Amygdala (tissue), 56 donors: Measurements from ENCODE around the gene GTF3C2.
A peak's percentile ranks its signal among the peaks of the same experiment; 100 is the strongest.

Source experiments
- DNase-seq, 56 donors: peaks; one replicate each; lab custom pipeline; 2025; lab: John Stamatoyannopoulos, UW

The GTF3C2 gene

DNA sequence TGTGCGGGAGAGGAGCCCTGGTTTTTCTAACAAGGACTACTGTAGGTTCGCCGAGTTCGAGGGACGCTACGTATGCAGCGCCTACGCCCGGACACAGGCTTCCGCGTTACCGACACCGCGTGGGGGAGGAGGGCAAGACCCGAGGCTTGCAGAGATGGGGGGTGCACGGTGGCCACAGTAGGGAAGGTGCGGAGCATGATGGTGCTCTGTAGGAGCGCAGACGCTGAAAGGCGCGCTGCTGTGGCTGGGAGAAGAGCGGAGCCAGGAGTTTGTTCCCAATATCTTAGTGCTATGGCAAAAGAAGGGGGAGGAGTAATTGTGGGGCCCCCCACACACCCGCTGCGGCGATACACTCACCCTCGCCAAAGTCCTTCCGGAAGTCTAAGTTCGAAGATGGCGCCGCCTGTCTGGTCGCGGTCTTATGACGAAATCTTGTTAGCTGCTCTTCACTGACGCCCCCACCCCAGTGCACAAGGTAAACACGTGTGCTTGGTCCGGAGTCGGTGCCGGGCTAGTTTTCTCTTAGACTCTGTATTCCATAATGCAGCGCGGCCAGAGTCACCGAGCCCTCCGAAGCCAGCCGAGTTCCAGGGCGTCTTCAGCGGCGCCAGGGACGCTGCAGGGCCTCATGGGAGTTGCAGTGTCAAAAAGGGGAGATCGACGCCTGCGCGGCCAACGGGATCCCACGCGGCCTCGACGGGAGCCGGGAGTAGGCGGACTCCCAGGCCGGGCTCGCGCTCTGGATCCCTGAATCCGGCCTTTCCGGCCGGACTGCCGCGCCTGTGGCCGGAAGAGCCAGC is at the start of gene GTF3C2:
Gene GTF3C2, minus strand, starts transcription at position 383 of the 800 bp plus-strand sequence. CDS start 13,210 bp downstream, outside the sequence.
- peak; percentile 66 to 100 (median 95) for DNase-seq

GRCh38 chr2:27400348-27401135 is 44.0 kb upstream of the GTF3C2 start:
- DNase-seq, result no peak

GRCh38 chr2:27398962-27399361 is 42.4 kb upstream of the GTF3C2 start:
- DNase-seq, result no peak

DNA sequence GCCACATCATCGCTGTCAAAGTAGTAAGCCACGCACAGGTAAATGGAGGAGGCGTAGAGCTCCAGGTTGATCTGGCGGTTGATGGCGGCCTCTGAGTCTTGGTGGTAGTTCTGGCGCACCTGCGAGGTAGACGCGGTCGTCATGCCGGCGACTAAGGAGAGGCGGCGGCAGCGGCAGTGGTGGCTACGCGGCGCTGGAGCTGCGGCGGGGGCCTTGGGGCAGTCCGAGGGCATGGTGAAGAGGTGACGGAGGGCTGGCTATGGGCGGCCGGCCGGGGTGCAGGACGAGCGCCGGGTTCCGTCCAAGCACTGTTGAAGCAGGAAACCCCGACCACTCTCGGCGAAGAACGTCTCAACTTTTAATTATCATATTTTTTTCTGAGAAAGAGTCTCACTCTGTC is 36.7 kb upstream of the GTF3C2 start:
- no peak for DNase-seq

DNA sequence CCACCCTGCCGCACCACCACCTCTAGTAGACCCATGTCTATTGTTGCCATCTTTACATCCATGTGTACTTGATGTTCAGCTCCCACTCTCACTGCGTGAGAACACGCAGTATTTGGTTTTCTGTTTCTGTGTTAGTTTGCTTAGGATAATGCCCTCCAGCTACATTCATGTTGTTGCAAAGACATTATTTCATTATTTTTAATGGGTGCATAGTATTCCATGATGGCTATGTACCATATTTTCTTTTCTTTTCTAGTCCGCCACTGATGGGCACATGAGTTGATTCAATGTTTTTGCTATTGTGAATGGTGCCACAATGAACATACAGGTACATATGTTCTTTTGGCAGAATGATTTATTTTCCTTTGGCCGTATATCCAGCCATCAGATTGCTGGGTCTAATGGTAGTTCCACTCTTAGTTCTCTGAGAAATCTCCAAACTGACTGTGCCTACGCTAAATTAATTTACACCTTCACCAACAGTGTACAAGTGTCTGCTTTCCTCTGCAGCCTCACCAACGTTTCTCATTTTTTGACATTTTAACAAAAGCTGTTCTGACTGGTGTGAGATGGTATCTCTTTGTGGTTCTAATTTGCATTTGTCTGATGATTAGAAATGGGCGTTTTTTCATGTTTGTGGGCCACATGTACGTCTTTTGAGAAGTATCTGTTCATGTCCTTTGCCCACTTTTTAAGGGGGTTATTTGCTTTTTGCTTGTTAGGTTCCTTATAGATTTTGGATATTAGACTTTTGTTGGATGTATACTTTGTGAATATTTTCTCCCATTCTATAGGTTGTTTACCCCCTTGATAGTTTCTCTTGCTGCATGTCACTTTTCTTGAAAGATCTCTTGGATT is 34.5 kb upstream of the GTF3C2 start:
- DNase-seq, result no peak

DNA sequence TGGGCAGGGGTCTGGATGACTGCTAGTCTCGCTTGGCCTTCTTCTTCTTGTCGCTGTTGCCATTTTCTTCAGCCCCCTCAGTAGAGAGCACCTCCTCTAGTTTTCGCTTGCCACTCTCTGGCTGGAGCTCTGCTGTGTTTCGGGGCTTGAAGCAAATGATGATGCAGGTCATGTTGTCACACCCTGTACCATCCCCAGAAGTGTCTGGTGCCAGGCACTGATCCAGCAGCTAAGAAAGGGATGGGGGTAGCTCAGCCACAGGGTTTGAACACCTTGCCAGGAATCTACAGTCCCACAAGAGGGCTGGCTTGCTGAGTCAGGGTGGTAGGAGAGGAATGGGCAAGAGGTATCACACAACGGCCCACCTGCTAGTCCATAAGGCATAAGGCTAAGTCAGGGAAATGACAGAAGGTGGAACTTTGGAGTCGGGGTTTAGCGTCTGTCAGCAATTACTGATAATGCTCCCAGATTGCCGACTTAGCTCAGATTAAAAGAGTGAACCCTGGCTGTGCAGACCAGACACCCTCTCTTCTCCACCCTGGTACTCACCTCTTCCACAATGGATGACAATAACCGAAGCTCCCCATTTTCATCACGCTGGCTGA is 25.1 kb upstream of the GTF3C2 start:
- DNase-seq, result no peak

DNA sequence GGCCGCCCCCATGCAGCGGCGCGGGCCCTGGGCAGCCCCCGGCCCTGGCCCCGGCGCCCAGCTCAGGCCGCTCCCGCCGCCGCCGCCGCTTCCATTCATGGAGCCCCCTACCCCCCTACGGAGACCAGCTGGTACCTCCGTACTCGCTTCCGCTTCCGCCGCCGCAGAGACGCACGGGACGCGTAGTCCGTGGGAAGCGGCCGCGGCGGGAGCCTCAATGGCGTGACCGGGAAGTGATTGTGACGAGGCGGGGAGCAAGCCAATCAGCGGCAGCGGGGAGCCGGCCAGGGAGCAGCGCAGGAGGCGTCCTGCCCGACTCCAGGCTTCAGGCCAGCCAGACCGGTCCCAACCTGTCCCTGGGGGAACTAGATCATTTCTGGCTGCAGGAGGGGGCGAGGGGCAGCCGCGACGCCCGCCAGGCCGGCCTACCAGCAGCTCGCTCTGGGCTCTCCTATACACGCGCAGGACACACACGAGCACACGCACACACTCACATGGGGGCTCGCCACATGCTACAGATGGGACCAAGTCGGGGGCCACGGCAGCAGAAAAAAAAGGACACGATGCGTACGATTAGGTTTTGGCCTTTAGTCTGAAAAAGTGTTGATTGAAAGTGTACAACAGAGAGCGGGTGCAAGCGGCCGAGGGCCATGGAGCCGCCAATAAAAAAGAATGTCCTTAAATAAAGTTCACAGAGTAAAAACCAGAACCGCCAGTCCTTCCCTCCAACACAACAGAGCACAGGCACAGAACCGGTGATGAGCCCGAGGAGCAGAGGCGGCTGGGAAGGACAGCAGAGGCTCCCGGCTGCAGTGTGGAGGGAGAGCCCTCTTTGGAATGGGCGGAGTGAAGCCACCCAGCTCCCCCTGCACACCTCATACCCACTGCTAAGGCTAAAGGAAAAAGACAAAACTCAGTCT is 24.3 kb upstream of the GTF3C2 start, which contains the start of gene ZNF513:
Gene ZNF513, minus strand, starts transcription at position 109 of the 920 bp plus-strand sequence. CDS start 208 bp downstream, outside the sequence.
- peak; percentile 72 to 99 (median 95) for DNase-seq

DNA sequence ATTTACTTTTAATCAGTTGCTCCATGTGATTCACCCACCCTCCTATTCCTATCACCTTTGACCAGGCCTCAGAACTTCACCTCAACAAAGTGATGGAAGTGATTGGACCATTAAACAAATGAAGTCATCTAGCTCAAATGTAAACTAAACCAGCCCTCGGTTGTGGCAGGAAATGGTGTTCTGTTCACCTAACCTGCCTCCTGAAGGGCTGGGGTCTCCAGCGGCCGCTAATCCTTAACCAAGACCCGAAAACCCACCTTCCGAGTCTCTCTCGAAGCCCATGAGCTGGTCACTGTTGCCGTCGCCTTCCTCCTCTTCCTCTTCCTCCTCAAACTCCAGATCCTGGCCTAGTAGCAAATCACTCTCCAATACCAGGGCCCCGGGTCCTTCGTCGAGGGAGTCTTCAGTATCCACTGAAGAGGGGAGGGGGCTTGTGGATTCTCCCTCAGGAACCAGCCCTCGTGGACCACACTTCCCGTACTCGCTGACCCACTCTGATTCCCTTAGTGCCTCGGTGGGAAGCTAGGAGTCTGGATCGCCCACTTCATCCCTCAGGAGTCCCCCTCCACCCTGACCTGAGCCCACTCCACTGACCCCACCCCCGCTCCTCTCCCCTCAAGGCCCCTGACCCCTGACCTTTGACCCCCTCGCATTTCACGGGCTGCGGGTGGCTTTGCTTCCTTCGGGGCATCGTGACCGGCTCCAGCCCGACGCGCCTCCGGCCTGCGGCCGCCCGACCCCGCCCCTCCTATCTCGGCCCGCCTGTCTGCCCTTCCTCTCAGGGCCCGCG is 23.5 kb upstream of the GTF3C2 start:
- DNase-seq, result peak in 42 of 56 donors; percentile 34 to 89 (median 76)

GRCh38 chr2:27379383-27379835 is 22.8 kb upstream of the GTF3C2 start:
- DNase-seq, result no peak

- DNase-seq, result no peak
Measured at GRCh38 chr2:27378809-27379290, 22.3 kb upstream of the GTF3C2 start.

GRCh38 chr2:27378096-27378808 is 21.7 kb upstream of the GTF3C2 start:
- DNase-seq, result peak in 9 of 56 donors; percentile 2 to 42 (median 12)

- DNase-seq, result no peak
Measured at GRCh38 chr2:27377618-27378095, 21.1 kb upstream of the GTF3C2 start.

DNA sequence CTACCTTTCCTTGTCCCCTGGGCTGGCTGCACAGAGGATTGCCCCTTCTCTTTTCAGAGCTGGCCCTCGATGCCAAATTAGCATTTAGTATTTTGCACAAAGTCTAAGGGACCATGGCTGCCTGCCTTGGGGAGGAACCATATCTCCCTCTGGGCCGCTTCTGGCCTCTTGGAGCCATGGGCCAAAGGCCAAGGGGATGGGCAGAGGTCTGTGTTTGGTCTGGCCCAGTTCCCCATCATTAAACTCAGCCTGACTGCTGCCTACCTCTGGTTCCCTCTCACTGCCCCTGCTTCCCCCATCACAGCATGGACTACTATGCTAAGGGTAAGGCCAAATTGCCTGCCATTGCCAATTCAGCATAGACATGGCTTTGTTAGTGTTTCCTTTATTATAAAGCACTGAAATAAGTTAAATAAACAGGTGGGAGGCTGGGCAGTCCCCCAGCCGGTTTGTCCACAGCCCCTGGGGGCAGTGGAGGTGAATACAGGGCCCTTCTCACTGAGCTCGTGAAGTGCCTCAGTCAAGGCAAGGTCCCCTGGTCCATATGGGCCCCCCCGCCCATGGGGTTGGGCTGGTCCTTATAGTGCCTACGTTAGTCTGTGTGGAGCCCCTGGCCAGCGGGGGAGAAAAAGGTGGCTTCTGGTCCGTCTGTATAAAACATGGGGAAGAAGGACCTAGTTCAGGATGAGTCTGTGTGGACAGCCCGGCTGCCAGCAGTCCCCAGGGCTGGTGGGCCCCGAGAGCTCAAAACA is 20.5 kb upstream of the GTF3C2 start:
- DNase-seq, result no peak

DNA sequence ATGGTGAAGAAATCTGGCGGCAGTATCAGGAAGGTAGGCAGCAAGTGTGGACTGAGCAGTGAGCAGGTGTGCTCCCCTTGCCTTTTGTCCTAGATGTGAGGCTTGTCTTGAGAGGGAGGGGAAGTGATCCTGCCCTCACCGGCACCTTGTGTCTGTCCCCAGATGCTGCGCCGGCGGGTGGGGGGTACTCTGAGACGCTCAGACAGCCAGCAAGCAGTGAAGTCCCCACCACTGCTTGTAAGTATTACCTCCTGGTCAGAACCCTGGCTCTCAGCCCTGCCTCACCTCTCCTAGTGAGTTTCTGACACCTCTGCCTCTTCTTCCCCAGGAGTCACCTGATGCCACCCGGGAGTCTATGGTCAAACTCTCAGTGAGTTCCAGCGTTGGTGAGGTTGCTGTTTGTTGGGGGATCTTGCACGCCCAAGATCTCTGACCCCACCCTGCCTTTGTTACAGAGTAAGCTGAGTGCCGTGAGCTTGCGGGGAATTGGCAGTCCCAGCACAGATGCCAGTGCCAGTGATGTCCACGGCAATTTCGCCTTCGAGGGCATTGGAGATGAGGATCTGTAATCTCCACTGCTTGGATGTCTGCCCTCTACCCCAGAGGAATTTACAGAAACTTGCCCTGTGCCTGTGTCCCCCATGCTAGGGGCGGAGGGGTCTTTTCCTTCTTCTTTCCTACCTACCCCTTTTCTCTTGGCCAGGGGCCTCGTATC is 19.7 kb upstream of the GTF3C2 start:
- no peak for DNase-seq

- DNase-seq, result no peak
Measured at GRCh38 chr2:27375513-27376099, 19.0 kb upstream of the GTF3C2 start.
